GM21528 (cell line): ENCODE results near the gene SLC30A7.

Source experiments
- ATAC-seq: cut with Tn5 transposase; IDR thresholded peaks from one replicate; pipeline ENCODE4 v1.9.1; 2021; ENCODE audit warnings: mild to moderate bottlenecking, moderate library complexity; ENCODE audit not compliant: unreplicated experiment, low FRiP score

SLC30A7 gene

GRCh38 chr1:101013776-101014175 lies 117.9 kb downstream of the SLC30A7 start:
- no peak for ATAC-seq

GRCh38 chr1:101017448-101017847 lies 121.6 kb downstream of the SLC30A7 start:
- no peak for ATAC-seq

GRCh38 chr1:101022294-101022693 lies 126.4 kb downstream of the SLC30A7 start:
- no peak for ATAC-seq

GRCh38 chr1:101025283-101025656 lies 129.4 kb downstream of the SLC30A7 start:
- ATAC-seq: peak; percentile 38

GRCh38 chr1:101025657-101026429 lies 130.0 kb downstream of the SLC30A7 start, which contains the start of gene DPH5:
DPH5 (minus strand) TSS chr1:101025784; CDS start chr1:101025443, 341 bp downstream.
- peak; percentile 86 for ATAC-seq

- ATAC-seq: no peak
Observed at GRCh38 chr1:101026430-101026788, 130.5 kb downstream of the SLC30A7 start.

- peak; percentile 36 for ATAC-seq
Observed at GRCh38 chr1:101027194-101027772, 131.4 kb downstream of the SLC30A7 start.

- ATAC-seq: no peak
Observed at GRCh38 chr1:101028466-101028865, 132.6 kb downstream of the SLC30A7 start.

GRCh38 chr1:101029184-101029583 lies 133.3 kb downstream of the SLC30A7 start:
- ATAC-seq: no peak

GRCh38 chr1:101030881-101031280 lies 135.0 kb downstream of the SLC30A7 start:
- ATAC-seq: no peak
